GM06990 (cell line): ENCODE measurements around the gene KSR1.

Source experiments
- DNase-seq: peaks from one replicate; pipeline ENCODE4 v3.0.0-alpha.2; 2011; ENCODE audit not compliant: insufficient read length; ENCODE audit errors: extremely low read depth
- H3K27me3 ChIP-seq: replicated peaks from 2 replicates; pipeline ENCODE4 v1.6.0; 2011; ENCODE audit warnings: low read length; ENCODE audit not compliant: control insufficient read depth, insufficient read depth
- H3K36me3 ChIP-seq: 2 replicates; pipeline ENCODE4 v1.5.1; 2011; ENCODE audit warnings: low read length; ENCODE audit not compliant: control insufficient read depth, insufficient read depth
- H3K4me3 ChIP-seq: replicated peaks from 2 replicates; pipeline ENCODE4 v1.5.1; 2011; ENCODE audit warnings: low read depth, mild to moderate bottlenecking, control low read depth, low read length
- TF ChIP-seq, protein P1 (sequence below): IDR thresholded peaks from 2 replicates; pipeline ENCODE4 v1.5.1; 2011; ENCODE audit warnings: low read length, control low read depth, mild to moderate bottlenecking, inconsistent platforms; ENCODE audit not compliant: insufficient read depth, poor library complexity, severe bottlenecking

Gene KSR1

DNA sequence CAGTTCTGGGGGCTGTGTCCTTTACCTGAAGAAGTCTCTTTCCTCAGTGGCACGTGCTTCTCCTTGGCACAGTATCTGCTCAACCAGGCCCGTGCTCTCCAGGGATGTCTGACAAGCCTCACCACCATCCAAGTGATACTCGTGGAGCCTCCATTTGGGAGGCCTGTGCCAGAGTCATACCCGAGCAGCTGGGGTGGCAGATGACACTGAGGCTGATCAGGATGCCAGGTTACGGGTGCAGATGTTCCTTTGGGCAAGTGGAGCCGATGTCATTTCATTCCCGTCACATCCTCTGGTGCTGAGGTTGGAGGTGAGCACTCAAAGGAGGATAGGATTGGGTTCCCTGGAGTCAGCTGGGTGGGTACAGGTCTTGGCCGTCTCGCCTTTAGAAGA lies 87.2 kb downstream of the KSR1 start:
- TF ChIP-seq, protein P1, sequence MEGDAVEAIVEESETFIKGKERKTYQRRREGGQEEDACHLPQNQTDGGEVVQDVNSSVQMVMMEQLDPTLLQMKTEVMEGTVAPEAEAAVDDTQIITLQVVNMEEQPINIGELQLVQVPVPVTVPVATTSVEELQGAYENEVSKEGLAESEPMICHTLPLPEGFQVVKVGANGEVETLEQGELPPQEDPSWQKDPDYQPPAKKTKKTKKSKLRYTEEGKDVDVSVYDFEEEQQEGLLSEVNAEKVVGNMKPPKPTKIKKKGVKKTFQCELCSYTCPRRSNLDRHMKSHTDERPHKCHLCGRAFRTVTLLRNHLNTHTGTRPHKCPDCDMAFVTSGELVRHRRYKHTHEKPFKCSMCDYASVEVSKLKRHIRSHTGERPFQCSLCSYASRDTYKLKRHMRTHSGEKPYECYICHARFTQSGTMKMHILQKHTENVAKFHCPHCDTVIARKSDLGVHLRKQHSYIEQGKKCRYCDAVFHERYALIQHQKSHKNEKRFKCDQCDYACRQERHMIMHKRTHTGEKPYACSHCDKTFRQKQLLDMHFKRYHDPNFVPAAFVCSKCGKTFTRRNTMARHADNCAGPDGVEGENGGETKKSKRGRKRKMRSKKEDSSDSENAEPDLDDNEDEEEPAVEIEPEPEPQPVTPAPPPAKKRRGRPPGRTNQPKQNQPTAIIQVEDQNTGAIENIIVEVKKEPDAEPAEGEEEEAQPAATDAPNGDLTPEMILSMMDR = no peak
- peaks cover 2% of the 10 kb centered on the region; the same call in 1 of the 2 replicates for H3K36me3 ChIP-seq
- DNase-seq = no peak
- no peaks in the 10 kb centered on the region for H3K27me3 ChIP-seq
- no peak overlapping the region for H3K4me3 ChIP-seq

DNA sequence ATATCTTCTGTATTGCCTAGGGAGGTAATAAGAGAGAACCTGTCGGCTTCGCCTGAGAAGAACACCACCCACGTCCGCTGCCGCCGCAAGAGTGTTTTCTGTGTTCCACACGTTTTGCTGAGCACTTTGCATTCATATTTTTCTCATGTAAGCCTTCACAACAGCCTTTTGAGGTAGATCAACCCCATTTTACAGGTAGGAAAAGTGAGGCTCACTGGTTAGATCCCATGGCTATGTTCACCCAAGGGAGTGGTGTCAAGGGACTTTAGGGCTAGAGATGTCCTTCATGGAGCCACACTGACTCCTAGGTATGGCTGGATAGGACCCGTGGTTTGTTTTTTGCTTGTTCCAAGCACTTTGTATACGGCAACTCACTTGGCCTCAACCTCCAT lies 87.7 kb downstream of the KSR1 start:
- no peak for DNase-seq
- TF ChIP-seq, protein P1 = no peak
- Histone ChIP-seq H3K27me3 (no peaks in the 10 kb centered on the region), H3K36me3 (peaks cover 2% of the 10 kb centered on the region; the same call in 1 of the 2 replicates), H3K4me3 (no peak overlapping the region)

DNA sequence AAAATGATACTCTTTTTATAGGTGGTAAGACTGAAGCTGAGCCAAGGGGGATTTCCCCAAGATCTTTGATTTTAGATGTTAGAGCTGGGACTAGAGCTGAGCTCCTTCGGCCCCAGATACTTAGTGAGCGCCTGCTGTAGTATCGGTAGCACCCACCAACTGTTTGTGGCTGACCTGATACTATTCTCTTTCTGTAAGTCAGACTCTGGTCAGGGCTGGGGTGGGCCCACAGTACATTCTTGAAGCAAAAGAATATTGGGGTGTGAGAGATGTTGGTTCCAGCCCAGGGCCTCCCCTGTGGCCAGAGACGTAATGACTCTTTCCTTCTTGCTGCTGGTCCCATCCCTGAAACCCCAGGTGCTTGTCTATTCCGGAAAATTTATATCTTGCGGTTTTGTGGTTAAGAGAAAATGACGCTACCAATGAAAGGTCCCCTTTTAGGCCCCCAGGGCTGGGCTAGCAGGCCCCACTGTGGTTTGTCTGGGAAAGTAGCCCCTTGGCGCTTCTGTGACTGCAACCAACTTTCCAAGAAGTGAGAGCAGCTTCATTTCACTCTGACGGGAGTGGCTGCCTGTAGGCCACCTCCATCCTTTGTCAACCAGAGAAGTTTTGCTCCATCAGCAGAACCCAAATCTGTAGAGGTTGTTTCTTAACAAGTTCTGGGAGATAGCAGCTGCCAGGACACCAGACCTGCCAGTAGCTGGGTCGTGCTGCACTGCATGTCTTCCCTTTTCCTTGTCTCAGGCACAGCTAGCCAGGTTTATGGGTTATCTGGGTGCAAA lies 88.3 kb downstream of the KSR1 start:
- H3K4me3 ChIP-seq = no peak overlapping the region
- peak; percentile 87 for DNase-seq
- TF ChIP-seq, protein P1 = no peak
- H3K36me3 ChIP-seq = peaks cover 2% of the 10 kb centered on the region; the same call in 1 of the 2 replicates
- H3K27me3 ChIP-seq = no peaks in the 10 kb centered on the region

DNA sequence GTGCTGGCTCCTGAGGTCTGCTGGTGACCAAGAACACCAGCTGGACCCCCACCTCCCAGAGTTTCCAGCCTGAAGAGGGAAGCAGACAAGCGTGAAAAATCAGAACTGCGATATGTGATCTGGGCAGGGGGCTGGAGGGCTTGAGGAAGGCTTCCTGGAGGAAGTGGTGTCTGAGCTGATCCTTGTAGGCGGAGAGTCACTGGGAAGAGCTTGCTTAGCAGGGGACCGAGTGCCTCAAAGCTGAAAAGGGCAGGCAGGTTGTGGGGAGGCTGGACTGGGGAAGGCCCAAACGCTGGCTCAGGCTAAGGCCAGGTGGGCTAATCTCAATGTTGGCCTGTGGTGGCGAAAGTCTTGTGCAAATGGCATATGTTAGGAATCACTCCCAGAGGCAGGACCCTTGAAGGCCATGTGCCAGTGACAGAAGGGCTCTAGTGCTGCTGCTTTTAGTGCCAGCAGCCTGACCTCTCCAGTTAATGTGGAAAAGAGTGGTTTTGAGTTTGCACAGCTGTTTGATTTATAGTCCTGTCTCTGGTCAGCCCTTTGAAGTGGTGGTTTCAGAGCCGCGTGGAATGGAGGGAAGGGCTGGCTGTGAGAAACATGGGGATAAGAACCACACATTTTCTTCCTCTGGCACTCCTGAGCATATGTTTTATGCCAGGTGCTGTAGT lies 89.4 kb downstream of the KSR1 start:
- peaks cover 5% of the 10 kb centered on the region; the same call in 1 of the 2 replicates for H3K36me3 ChIP-seq
- TF ChIP-seq, protein P1 = no peak
- H3K4me3 ChIP-seq = no peak overlapping the region
- DNase-seq = no peak
- no peaks in the 10 kb centered on the region for H3K27me3 ChIP-seq

DNA sequence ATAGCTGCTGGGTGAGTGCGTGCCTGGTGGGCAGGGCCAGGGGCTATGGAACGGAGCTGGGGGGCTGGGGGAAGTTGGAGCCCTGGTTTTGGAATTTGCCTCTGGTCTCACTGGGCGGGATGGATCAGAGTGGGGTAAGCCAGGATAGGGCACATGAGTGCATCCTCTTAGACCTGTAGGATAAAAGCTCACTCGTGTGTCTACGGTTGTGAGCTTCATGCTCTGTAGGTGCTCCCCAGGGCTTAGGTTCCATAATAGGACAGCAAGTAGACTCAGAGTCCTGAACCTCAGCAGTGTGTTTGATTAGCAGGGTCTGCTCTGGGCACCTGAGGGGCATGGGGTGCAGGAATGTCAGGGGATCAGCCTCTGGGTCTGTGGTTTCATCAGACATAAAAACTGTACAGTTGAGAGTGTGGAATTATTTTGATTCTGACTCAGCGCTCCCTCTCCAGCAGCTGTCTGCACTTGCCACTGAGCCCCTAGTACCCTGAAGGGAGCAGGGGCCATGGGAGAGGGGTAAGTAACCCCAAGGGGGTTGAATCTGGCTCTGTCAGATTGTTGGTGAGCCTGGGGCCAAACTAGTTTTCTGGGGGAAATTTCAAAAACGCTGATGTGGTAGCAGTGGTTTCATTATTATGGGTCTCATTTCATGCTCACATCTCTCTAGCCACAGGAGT lies 90.5 kb downstream of the KSR1 start:
- TF ChIP-seq, protein P1 = no peak
- no peak overlapping the region for H3K4me3 ChIP-seq
- DNase-seq = peak; percentile 55
- peaks cover 6% of the 10 kb centered on the region; the same call in 1 of the 2 replicates for H3K36me3 ChIP-seq
- no peaks in the 10 kb centered on the region for H3K27me3 ChIP-seq
